A549 treated with AZD2906 at 1 μM for 4 hours (cell line): ENCODE measurements around the gene MGA. TPM values are rescaled to one million over a fixed set of nuclear protein-coding genes. Genes with fewer than 3 reads are reported as not detected.

Experiments used
- total RNA-seq: library from RNA; stranded (reverse); fragments of 200-300 nt; extraction: Qiagen RNA extraction; gene quantifications from 5 replicates; pipeline ENCODE4 v1.2.3, GENCODE V29; 2022

MGA gene
- 5.7 to 7.9 TPM (median 6.1 TPM) in 5 replicates for total RNA-seq

DNA sequence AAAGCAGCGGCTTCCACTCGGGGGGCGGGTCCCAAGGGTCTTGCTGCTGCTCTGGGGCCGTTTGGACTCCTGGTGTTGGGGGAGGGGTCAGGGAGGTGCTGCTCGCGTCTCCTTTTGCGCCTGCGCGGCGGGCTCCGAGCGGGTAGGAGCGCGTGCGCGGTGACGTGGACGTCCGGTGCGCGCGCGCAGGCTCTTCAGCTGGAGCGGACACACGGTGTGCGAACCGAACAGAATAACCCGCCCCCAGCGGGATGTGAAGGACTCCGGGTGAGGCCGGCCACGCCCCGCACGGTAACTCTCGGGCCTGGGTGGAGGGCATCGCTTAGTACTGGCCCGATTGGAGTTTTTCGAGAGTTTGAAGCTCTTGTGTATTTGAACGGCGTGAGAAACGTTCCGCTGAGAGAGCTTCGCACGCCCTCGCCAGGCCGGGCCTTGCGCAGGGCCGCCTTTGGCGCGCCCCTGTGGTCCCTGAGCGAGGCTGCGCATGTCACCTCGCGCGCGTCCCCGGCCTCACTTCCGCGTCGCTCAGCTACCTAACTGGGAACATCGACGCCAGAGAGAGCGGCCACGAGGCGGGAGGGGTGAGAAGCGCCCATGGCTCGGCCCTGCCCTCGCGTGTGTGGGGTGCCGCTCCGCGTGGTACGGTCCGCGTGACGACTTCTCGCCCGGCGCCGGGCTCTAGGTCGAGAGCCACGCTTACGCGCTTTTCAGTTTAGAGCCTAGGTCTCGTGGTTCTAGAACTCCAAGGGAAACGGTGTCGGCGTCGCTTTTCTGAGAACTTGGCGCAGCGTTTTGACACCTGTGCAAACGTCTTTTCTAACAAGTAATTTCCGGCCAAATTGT lies at the start of gene MGA:
Gene MGA (plus strand): TSS at position 171 of the 843 bp plus-strand sequence.

DNA sequence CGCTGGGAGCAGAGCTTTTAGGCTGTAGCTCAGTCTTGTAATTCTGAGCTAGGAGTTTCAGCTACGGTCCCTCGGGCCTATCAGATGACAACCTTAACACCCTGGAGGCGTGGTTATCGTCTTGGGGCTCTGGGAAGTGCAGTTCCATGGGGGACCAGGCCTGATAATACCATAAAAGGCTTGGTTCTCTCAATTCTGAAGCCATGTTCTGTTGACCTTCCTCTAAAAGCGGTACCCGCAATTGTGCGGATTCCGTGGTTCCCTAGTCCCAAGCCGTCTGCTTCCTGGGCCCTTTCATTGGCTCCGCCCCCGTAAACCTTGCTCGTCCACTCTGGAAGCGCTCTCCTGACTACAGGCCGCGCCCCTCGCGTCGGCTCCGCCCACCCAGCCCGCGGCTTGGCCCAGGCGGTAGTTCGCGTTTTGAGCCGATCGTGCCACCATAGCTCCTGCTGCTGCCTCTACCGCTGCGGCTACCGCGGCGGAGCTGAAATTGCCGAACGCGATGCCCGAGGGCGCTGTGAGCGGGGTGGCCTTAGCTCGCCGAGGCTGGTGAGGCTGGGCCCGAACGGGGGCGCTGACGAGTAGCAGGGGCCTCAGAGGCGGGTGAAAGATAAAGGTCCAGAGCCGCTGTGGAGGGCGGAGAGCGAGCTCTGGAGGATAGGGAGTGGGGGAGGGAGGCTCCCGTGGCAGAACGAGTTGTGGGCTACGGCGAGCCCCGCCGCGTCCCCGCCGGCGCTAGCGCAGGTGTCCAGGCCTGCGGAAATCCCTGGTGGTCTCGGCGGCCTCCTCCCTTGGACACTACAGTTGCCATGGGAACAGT lies 114.1 kb downstream of the MGA start, which contains the start of gene MAPKBP1:
Gene MAPKBP1 (plus strand): TSS at position 423 of the 820 bp plus-strand sequence. CDS start 792 bp downstream, outside the sequence.

Other genes with a start within 250 kb of the MGA start
- 17.1 to 22.2 TPM (median 19.1 TPM) in 5 replicates for gene RTF1, start 243.3 kb upstream of the MGA start, total RNA-seq
- 6.5 to 12.4 TPM (median 10.2 TPM) in 5 replicates for gene ITPKA, start 166.5 kb upstream of the MGA start, total RNA-seq
- gene LTK, start 146.6 kb upstream of the MGA start, total RNA-seq, result 0.05 to 0.20 TPM (median 0.05 TPM) in 5 replicates
- gene RPAP1, start 116.1 kb upstream of the MGA start, total RNA-seq, result 11.4 to 15.2 TPM (median 13.0 TPM) in 5 replicates
- gene TYRO3, start 101.2 kb upstream of the MGA start, total RNA-seq, result 16.1 to 19.7 TPM (median 18.2 TPM) in 5 replicates
- 3.0 to 4.9 TPM (median 3.7 TPM) in 5 replicates for gene MAPKBP1, start 114.1 kb downstream of the MGA start, total RNA-seq
- gene JMJD7, start 167.7 kb downstream of the MGA start, total RNA-seq, result 2.7 to 3.4 TPM (median 3.0 TPM) in 5 replicates
- gene PLA2G4B, start 178.4 kb downstream of the MGA start, total RNA-seq, result 1.2 to 2.1 TPM (median 1.6 TPM) in 5 replicates
- gene SPTBN5, start 233.6 kb downstream of the MGA start, total RNA-seq, result 0.10 to 0.25 TPM (median 0.17 TPM) in 5 replicates